ENCODE measurements around the gene SPOP.
"Not testable (repeated sequence)": the region's sequence is repeated elsewhere in the genome, so short reads cannot be mapped to it uniquely, and the experiment has no call there.

Gene SPOP

GRCh38 chr17:49656247-49656646, 21.6 kb downstream of the SPOP start:
- no peak overlapping the region for H3K4me3 ChIP-seq (ENCODE audit: low read depth, low read length)
- TF ChIP-seq CTCF (conservative IDR thresholded peaks at IDR 0.05; ENCODE audit: low read depth, low read length): no peak
- no peak for DNase-seq (ENCODE audit: low read depth)

DNA sequence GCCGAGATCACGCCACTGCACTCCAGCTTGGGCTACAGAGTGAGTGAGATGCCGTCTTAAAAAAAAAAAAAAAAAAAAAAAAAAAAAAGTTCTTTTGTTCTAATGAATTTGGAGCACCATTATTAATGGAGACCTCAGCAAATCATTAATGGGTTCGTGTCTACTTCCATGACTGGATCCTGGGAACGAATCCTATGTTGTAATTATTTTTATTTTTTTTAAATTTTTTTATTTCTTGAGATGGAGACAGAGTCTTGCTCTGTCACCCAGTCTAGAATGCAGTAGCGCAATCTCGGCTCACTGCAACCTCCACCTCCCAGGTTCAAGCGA, 30.7 kb downstream of the SPOP start:
- no peak overlapping the region for H3K4me3 ChIP-seq (ENCODE audit: low read depth, low read length)
- TF ChIP-seq CTCF (conservative IDR thresholded peaks at IDR 0.05; ENCODE audit: low read depth, low read length): no peak

DNA sequence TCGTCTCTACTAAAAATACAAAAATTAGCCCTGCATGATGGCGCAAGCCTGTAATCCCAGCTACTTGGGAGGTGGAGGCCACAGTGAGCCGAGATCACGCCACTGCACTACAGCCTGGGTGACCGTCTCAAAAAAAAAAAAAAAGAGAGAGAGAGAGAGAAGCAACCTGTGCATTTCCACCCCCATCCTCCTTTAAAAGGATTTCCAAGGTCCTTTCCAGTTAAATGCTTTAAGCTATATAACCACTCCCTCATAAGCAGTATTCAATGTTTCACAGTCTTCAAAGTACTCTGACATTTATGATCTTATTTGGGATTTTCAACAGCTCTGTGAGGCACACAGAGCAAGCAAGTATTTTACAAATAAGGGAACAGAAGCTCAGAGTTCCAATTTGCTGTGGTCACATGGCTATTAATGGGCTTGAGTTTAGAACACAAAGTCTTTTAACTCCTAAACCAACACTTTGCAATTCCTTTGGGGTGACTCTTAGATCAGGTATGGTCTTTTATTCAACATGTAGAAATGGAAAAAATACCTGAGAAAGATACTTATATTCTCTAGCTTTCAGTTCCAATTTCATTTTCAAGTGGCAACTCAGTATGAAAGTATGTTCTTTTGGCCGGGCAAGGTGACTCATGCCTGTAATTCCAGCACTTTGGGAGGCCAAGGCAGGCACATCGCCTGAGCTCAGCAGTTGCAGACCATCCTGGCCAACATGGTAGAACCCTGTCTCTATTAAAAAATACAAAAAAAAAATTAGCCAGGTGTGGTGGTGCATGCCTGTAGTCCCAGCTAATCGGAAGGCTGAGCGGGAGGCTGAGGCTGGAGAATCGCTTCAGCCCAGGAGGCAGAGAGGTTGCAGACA, 31.3 kb downstream of the SPOP start:
- peak; percentile 71 for DNase-seq (ENCODE audit: low read depth)
- TF ChIP-seq CTCF (conservative IDR thresholded peaks at IDR 0.05; ENCODE audit: low read depth, low read length): no peak
- no peak overlapping the region for H3K4me3 ChIP-seq (ENCODE audit: low read depth, low read length)

More for the DNA sequence above, 30.7 kb downstream of the SPOP start:
- DNase-seq (ENCODE audit: low read depth): no peak

DNA sequence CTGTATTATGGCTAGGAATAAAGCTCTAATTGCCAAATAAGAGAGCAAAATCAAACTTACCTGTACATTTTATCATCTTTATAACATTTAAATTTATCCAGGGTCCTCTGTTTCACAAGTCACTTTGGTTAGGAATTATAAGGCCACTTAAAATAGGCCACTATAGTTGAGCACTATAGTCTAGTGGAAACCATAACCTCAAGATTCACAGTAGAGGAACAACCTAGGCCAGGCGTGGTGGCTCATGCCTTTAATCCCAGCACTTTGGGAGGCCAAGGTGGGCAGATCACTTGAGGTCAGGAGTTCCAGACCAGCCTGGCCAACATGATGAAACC, 31.9 kb downstream of the SPOP start:
- not testable (repeated sequence) for DNase-seq (ENCODE audit: low read depth); H3K4me3 ChIP-seq (ENCODE audit: low read depth, low read length)

DNA sequence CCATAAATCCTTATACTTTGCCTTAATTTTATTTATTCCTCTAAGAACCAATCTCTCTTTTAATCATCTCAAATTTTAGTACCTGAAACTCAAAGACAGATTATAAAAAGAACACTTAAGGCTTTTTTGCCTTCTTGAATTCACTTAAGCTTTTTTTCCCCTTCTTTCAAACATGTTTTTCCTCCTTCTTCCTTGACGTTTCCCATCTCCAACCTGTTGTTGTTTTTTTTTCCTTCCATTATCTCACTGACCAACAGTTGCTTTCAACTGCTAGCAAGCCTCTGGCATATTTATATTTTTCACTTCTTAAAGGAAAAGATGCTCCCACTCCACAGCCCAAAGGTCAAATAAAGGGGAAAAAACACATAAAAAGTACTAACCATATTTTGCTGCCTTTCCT, 32.2 kb downstream of the SPOP start:
- H3K4me3 ChIP-seq (ENCODE audit: low read depth, low read length): no peak overlapping the region
- peak; percentile 12 for DNase-seq (ENCODE audit: low read depth)
- TF ChIP-seq CTCF (conservative IDR thresholded peaks at IDR 0.05; ENCODE audit: low read depth, low read length): no peak

- TF ChIP-seq CTCF (conservative IDR thresholded peaks at IDR 0.05; ENCODE audit: low read depth, low read length): no peak
- DNase-seq (ENCODE audit: low read depth): no peak
- H3K4me3 ChIP-seq (ENCODE audit: low read depth, low read length): no peak overlapping the region
Observed at GRCh38 chr17:49640556-49640955, 37.3 kb downstream of the SPOP start.

- DNase-seq (ENCODE audit: low read depth): no peak
- no peak overlapping the region for H3K4me3 ChIP-seq (ENCODE audit: low read depth, low read length)
- no peak for TF ChIP-seq CTCF (conservative IDR thresholded peaks at IDR 0.05; ENCODE audit: low read depth, low read length)
Observed at GRCh38 chr17:49638818-49639217, 39.1 kb downstream of the SPOP start.

All from choroid plexus epithelial cell (primary cell).